Upper lobe of right lung (tissue), 1 donor: ENCODE measurements around the gene TBL1X. TPM values are rescaled to one million over a fixed set of nuclear protein-coding genes. Genes with fewer than 3 reads are reported as not detected.
"Not testable (repeated sequence)": the region's sequence is repeated elsewhere in the genome, so short reads cannot be mapped to it uniquely, and the experiment has no call there.

Source experiments
- ATAC-seq: fragments of 200-7000 bp; cut with Tn5 transposase; one replicate; pipeline ENCODE4 v1.9.1; 2020; ENCODE audit warnings: mild to moderate bottlenecking, moderate library complexity
- DNase-seq: peaks from one replicate; pipeline ENCODE4 v3.0.0-alpha.2; 2020
- H3K27ac ChIP-seq: fragments of 200-600 bp; one replicate; pipeline ENCODE4 v1.8.0; 2022
- H3K27me3 ChIP-seq: fragments of 200-600 bp; one replicate; pipeline ENCODE4 v1.8.0; 2022; ENCODE audit warnings: mild to moderate bottlenecking
- H3K36me3 ChIP-seq: fragments of 200-600 bp; one replicate; pipeline ENCODE4 v1.8.0; 2022
- H3K4me1 ChIP-seq: fragments of 200-600 bp; one replicate; pipeline ENCODE4 v1.8.0; 2022
- H3K4me3 ChIP-seq: fragments of 200-600 bp; one replicate; pipeline ENCODE4 v1.8.0; 2022; ENCODE audit warnings: mild to moderate bottlenecking
- H3K9me3 ChIP-seq: fragments of 200-600 bp; one replicate; pipeline ENCODE4 v1.8.0; 2022
- CTCF ChIP-seq: fragments of 200-600 bp; IDR thresholded peaks from one replicate; pipeline ENCODE4 v1.8.0; 2022; ENCODE audit warnings: antibody characterized with exemption
- intact Hi-C: fragments of 100-400 bp; cut with DNase I; formaldehyde crosslinking; loops from one replicate; pipeline ENCODE4 v1.11.0; 2022
- total RNA-seq: library from RNA; stranded (reverse); fragmentation: NEBNext Ultra II Directional; extraction: Animal tissue kit (Norgen Biotek cat#: 25700); gene quantifications from one replicate; pipeline ENCODE4 v1.2.1, GENCODE V29; 2021
- donor health status: DM: no; HTN: yes; CAD: no; lungs with severe emphysema.

The TBL1X gene
- total RNA-seq, 1 donor from 2014 or later: 18.4 TPM

GRCh38 chrX:9456250-9457074, 8.4 kb upstream of the TBL1X start:
- ATAC-seq (peak; percentile 50), DNase-seq (no peak)
- Histone ChIP-seq H3K27ac (no peak overlapping the region), H3K36me3 (no peaks in the 10 kb centered on the region), H3K4me3 (no peak overlapping the region), H3K4me1 (no peaks in the 10 kb centered on the region), H3K27me3 (no peaks in the 10 kb centered on the region), H3K9me3 (no peaks in the 10 kb centered on the region)
- intact Hi-C loops: no loop called here
- no peak for TF ChIP-seq CTCF

GRCh38 chrX:9458034-9458433, 6.8 kb upstream of the TBL1X start:
- H3K27me3 ChIP-seq, H3K4me1 ChIP-seq, H3K9me3 ChIP-seq, intact Hi-C loops, H3K27ac ChIP-seq, DNase-seq, ATAC-seq, H3K4me3 ChIP-seq, H3K36me3 ChIP-seq: not testable (repeated sequence)

- no peaks in the 10 kb centered on the region for H3K36me3 ChIP-seq
- H3K4me1 ChIP-seq: peaks cover 3% of the 10 kb centered on the region
- DNase-seq (no peak), ATAC-seq (no peak)
- no peak for TF ChIP-seq CTCF
- intact Hi-C loops: no loop called here
- H3K27ac ChIP-seq: no peak overlapping the region
- no peak overlapping the region for H3K4me3 ChIP-seq
- no peaks in the 10 kb centered on the region for H3K9me3 ChIP-seq
- H3K27me3 ChIP-seq: no peaks in the 10 kb centered on the region
Observed at GRCh38 chrX:9458516-9459078, 6.3 kb upstream of the TBL1X start.

GRCh38 chrX:9459186-9459748, 5.6 kb upstream of the TBL1X start:
- no peak for ATAC-seq
- DNase-seq: no peak
- Histone ChIP-seq H3K4me3 (no peak overlapping the region), H3K9me3 (no peaks in the 10 kb centered on the region), H3K36me3 (no peaks in the 10 kb centered on the region), H3K4me1 (peaks cover 5% of the 10 kb centered on the region), H3K27ac (no peak overlapping the region), H3K27me3 (no peaks in the 10 kb centered on the region)
- no peak for TF ChIP-seq CTCF
- intact Hi-C loops: no loop called here

GRCh38 chrX:9461087-9461486, 3.8 kb upstream of the TBL1X start:
- Histone ChIP-seq H3K9me3 (no peaks in the 10 kb centered on the region), H3K4me3 (no peak overlapping the region), H3K36me3 (no peaks in the 10 kb centered on the region), H3K4me1 (peaks cover 5% of the 10 kb centered on the region), H3K27me3 (no peaks in the 10 kb centered on the region), H3K27ac (no peak overlapping the region)
- no peak for TF ChIP-seq CTCF
- DNase-seq (no peak), ATAC-seq (no peak)
- intact Hi-C loops: no loop called here

GRCh38 chrX:9462456-9462855, 2.4 kb upstream of the TBL1X start:
- TF ChIP-seq CTCF: no peak
- no peak for DNase-seq
- Histone ChIP-seq H3K27ac (no peak overlapping the region), H3K4me1 (peaks cover 5% of the 10 kb centered on the region), H3K27me3 (no peaks in the 10 kb centered on the region), H3K36me3 (no peaks in the 10 kb centered on the region), H3K9me3 (no peaks in the 10 kb centered on the region), H3K4me3 (no peak overlapping the region)
- ATAC-seq: no peak
- intact Hi-C loops: no loop called here
